ENCODE measurements around the gene CKAP2L.

Gene CKAP2L

GRCh38 chr2:112791693-112792230 lies 27.4 kb upstream of the CKAP2L start:
- DNase-seq (ENCODE audit: low spot score), result no peak
- in situ Hi-C loops (cut with MboI; ENCODE audit: low pct_unique_long_range_greater_than_20kb, low sequenced_read_pairs, unreplicated experiment), result no loop called here
- TF ChIP-seq, protein P1, sequence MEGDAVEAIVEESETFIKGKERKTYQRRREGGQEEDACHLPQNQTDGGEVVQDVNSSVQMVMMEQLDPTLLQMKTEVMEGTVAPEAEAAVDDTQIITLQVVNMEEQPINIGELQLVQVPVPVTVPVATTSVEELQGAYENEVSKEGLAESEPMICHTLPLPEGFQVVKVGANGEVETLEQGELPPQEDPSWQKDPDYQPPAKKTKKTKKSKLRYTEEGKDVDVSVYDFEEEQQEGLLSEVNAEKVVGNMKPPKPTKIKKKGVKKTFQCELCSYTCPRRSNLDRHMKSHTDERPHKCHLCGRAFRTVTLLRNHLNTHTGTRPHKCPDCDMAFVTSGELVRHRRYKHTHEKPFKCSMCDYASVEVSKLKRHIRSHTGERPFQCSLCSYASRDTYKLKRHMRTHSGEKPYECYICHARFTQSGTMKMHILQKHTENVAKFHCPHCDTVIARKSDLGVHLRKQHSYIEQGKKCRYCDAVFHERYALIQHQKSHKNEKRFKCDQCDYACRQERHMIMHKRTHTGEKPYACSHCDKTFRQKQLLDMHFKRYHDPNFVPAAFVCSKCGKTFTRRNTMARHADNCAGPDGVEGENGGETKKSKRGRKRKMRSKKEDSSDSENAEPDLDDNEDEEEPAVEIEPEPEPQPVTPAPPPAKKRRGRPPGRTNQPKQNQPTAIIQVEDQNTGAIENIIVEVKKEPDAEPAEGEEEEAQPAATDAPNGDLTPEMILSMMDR (IDR thresholded peaks at IDR 0.05; ENCODE audit: extremely low read depth, insufficient read depth, missing control alignments), result no peak

- no peak for DNase-seq (ENCODE audit: low spot score)
- in situ Hi-C loops (cut with MboI; ENCODE audit: low pct_unique_long_range_greater_than_20kb, low sequenced_read_pairs, unreplicated experiment), result no loop called here
- TF ChIP-seq, protein P1 (IDR thresholded peaks at IDR 0.05; ENCODE audit: extremely low read depth, insufficient read depth, missing control alignments), result no peak
Measured at GRCh38 chr2:112791019-112791418, 26.6 kb upstream of the CKAP2L start.

DNA sequence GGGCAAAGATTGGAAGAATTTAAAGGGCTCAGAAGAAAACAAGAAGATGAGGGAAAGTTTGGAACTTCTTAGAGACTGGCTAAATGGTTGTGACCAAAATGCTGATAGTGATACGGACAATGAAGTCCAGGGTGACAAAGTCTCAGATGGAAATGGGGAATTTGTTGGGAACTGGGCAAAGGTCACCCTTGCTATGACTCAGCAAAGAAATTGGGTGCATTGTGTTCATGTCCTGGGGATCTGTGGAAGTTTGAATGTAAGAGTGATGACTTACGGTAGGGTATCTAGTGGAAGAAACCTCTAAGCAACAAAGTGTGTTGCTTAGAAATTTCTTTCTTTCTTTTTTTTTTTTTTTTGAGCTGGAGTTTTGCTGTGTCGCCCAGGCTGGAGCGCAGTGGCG lies 25.9 kb upstream of the CKAP2L start:
- TF ChIP-seq, protein P1 (IDR thresholded peaks at IDR 0.05; ENCODE audit: extremely low read depth, insufficient read depth, missing control alignments), result no peak
- in situ Hi-C loops (cut with MboI; ENCODE audit: low pct_unique_long_range_greater_than_20kb, low sequenced_read_pairs, unreplicated experiment), result no loop called here
- no peak for DNase-seq (ENCODE audit: low spot score)

- no peak for DNase-seq (ENCODE audit: low spot score)
- in situ Hi-C loops (cut with MboI; ENCODE audit: low pct_unique_long_range_greater_than_20kb, low sequenced_read_pairs, unreplicated experiment), result no loop called here
- TF ChIP-seq, protein P1 (IDR thresholded peaks at IDR 0.05; ENCODE audit: extremely low read depth, insufficient read depth, missing control alignments), result no peak
Measured at GRCh38 chr2:112789186-112789585, 24.8 kb upstream of the CKAP2L start.

DNA sequence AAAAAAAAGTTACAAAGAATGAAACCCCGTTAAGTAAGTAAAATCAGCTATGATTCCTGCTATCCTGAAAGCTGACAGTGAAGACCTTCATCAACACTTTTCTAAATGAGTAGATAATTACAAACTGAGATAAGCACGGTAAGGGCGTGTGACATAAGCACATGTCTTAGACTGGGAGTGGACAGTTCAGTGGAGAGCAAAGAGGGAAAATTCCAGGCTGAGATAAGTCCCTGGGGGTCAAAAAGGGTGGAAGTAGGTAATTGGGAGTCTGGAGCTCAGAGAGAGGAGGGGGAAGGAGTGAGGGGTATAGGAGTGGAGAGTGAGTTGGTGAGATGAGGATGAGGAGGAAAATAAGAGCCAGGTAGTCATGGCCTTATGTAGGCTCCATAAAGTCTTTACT lies 24.2 kb upstream of the CKAP2L start:
- TF ChIP-seq, protein P1 (IDR thresholded peaks at IDR 0.05; ENCODE audit: extremely low read depth, insufficient read depth, missing control alignments), result no peak
- in situ Hi-C loops (cut with MboI; ENCODE audit: low pct_unique_long_range_greater_than_20kb, low sequenced_read_pairs, unreplicated experiment), result no loop called here
- no peak for DNase-seq (ENCODE audit: low spot score)

- TF ChIP-seq, protein P1 (IDR thresholded peaks at IDR 0.05; ENCODE audit: extremely low read depth, insufficient read depth, missing control alignments), result no peak
- DNase-seq (ENCODE audit: low spot score), result no peak
- in situ Hi-C loops (cut with MboI; ENCODE audit: low pct_unique_long_range_greater_than_20kb, low sequenced_read_pairs, unreplicated experiment), result no loop called here
Measured at GRCh38 chr2:112787729-112788393, 23.5 kb upstream of the CKAP2L start.
